Measurements from ENCODE around the gene STIM2.

DNA sequence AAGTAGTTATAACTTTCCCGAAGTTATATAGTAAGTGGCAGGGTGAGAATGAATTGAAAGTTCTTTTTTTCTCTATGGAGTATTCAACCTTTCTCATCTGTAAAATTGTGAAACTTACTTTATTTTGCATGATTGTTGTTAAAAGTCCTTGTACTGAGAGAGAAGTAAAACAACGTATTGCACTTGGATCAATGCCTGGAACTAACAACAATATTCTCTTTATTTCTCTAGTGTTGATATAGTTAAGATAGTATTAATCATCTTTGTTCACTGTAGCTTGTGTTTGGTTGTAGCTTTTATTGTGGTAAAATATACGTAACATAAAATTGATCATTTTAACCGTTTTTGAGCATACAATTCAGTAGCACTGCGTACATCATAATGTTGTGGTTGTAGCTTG lies 48.7 kb downstream of the STIM2 start:
- TF ChIP-seq, protein P1, sequence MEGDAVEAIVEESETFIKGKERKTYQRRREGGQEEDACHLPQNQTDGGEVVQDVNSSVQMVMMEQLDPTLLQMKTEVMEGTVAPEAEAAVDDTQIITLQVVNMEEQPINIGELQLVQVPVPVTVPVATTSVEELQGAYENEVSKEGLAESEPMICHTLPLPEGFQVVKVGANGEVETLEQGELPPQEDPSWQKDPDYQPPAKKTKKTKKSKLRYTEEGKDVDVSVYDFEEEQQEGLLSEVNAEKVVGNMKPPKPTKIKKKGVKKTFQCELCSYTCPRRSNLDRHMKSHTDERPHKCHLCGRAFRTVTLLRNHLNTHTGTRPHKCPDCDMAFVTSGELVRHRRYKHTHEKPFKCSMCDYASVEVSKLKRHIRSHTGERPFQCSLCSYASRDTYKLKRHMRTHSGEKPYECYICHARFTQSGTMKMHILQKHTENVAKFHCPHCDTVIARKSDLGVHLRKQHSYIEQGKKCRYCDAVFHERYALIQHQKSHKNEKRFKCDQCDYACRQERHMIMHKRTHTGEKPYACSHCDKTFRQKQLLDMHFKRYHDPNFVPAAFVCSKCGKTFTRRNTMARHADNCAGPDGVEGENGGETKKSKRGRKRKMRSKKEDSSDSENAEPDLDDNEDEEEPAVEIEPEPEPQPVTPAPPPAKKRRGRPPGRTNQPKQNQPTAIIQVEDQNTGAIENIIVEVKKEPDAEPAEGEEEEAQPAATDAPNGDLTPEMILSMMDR (IDR thresholded peaks at IDR 0.05): no peak
- no peak for TF ChIP-seq POLR2A (IDR thresholded peaks at IDR 0.05)

Measured in right lobe of liver (tissue), 4 donors.